ENCODE measurements around the gene MRPL30.

Gene MRPL30

GRCh38 chr2:99150706-99151105, 30.3 kb upstream of the MRPL30 start:
- no peak for DNase-seq (ENCODE audit: low spot score)
- TF ChIP-seq CTCF (IDR thresholded peaks at IDR 0.05; ENCODE audit: borderline replicate concordance, control extremely low read depth, extremely low read depth, insufficient read depth, missing control alignments): no peak
- in situ Hi-C loops (cut with MboI; ENCODE audit: low sequenced_read_pairs, unreplicated experiment): no loop called here

GRCh38 chr2:99152199-99152895, 28.6 kb upstream of the MRPL30 start:
- in situ Hi-C loops (cut with MboI; ENCODE audit: low sequenced_read_pairs, unreplicated experiment): no loop called here
- TF ChIP-seq CTCF (IDR thresholded peaks at IDR 0.05; ENCODE audit: borderline replicate concordance, control extremely low read depth, extremely low read depth, insufficient read depth, missing control alignments): no peak
- no peak for DNase-seq (ENCODE audit: low spot score)

GRCh38 chr2:99153921-99154604, 26.9 kb upstream of the MRPL30 start:
- no peak for TF ChIP-seq CTCF (IDR thresholded peaks at IDR 0.05; ENCODE audit: borderline replicate concordance, control extremely low read depth, extremely low read depth, insufficient read depth, missing control alignments)
- in situ Hi-C loops (cut with MboI; ENCODE audit: low sequenced_read_pairs, unreplicated experiment): no loop called here
- DNase-seq (ENCODE audit: low spot score): no peak

- in situ Hi-C loops (cut with MboI; ENCODE audit: low sequenced_read_pairs, unreplicated experiment): no loop called here
- no peak for TF ChIP-seq CTCF (IDR thresholded peaks at IDR 0.05; ENCODE audit: borderline replicate concordance, control extremely low read depth, extremely low read depth, insufficient read depth, missing control alignments)
- DNase-seq (ENCODE audit: low spot score): peak; percentile 95
Measured at GRCh38 chr2:99154643-99155536, 26.1 kb upstream of the MRPL30 start, which contains the start of the genes LIPT1 and TSGA10. Gene LIPT1 (plus strand): TSS chr2:99154967. CDS start chr2:99161958, 6,991 bp downstream. Gene TSGA10 (minus strand): TSS chr2:99154942. CDS start chr2:99109439, 45,503 bp downstream.

- no peak for TF ChIP-seq CTCF (IDR thresholded peaks at IDR 0.05; ENCODE audit: borderline replicate concordance, control extremely low read depth, extremely low read depth, insufficient read depth, missing control alignments)
- in situ Hi-C loops (cut with MboI; ENCODE audit: low sequenced_read_pairs, unreplicated experiment): no loop called here
- DNase-seq (ENCODE audit: low spot score): no peak
Measured at GRCh38 chr2:99156891-99157290, 24.1 kb upstream of the MRPL30 start.

GRCh38 chr2:99158599-99158998, 22.4 kb upstream of the MRPL30 start:
- no peak for DNase-seq (ENCODE audit: low spot score)
- TF ChIP-seq CTCF (IDR thresholded peaks at IDR 0.05; ENCODE audit: borderline replicate concordance, control extremely low read depth, extremely low read depth, insufficient read depth, missing control alignments): no peak
- in situ Hi-C loops (cut with MboI; ENCODE audit: low sequenced_read_pairs, unreplicated experiment): no loop called here

All from GM13976 (cell line).